Activated CD8-positive, alpha-beta memory T cell treated with anti-CD3 and anti-CD28 coated beads for 36 hours (primary cell): ENCODE results near the gene CTDSP2. TPM values are rescaled to one million over a fixed set of nuclear protein-coding genes. Genes with fewer than 3 reads are reported as not detected.
"Not testable (repeated sequence)": the region's sequence is repeated elsewhere in the genome, so short reads cannot be mapped to it uniquely, and the experiment has no call there.

ENCODE experiments used
- CTCF ChIA-PET: fragments of 350-600 bp; sonication (Branson Sonifier 250); formaldehyde crosslinking; loops from one replicate; lab custom pipeline; 2021; ENCODE audit warnings: antibody characterized with exemption; lab: Charles Lee
- POLR2A ChIA-PET: fragments of 350-600 bp; sonication (Branson Sonifier 250); formaldehyde crosslinking; loops from one replicate; lab custom pipeline; 2021; ENCODE audit warnings: antibody characterized with exemption; lab: Charles Lee
- total RNA-seq, 2 experiments: library from RNA; stranded (reverse); gene quantifications; one replicate each; pipeline ENCODE4 v1.2.3, GENCODE V29; 2021

CTDSP2 gene
- total RNA-seq: 10 to 100 TPM; 66.1 to 68.7 TPM

- ChIA-PET CTCF (interaction anchor here (1.3 kb wide), 2 partner anchors 15 to 46 kb away, joined by 3 read pairs; no protein-coding TSS in a partner anchor), POLR2A (interaction anchor here (0.6 to 4.2 kb wide), 5 partner anchors 10 to 95 kb away, joined by 3 to 25 read pairs (median 3); partner anchors contain the start of gene CDK4)
These were observed at the start of gene CTDSP2 for GRCh38 chr12:57846577-57847319. TSS of gene CTDSP2 (minus strand) at chr12:57846729. CDS start at chr12:57846435, 294 bp downstream.

DNA sequence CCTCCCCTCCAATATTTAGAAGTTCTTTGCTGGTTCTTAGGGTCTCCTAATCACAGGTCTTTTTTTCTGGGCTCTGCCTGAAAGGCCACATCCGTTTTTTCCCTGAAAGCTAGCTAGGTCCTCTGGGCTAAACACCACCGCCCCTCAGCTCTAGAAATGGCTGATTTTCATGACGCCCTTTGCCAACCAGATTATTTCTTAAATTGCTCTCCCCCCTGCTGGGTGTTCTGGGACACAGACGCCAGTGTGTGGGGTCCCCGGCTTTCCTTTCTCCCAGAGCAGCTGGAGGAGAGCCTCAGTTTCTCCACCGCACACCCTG is 49.5 kb upstream of the CTDSP2 start:
- POLR2A ChIA-PET: interaction anchor here (1.0 to 1.3 kb wide), 2 partner anchors 51 to 58 kb away, joined by 4 read pairs; no protein-coding TSS in a partner anchor
- CTCF ChIA-PET: interaction anchor here (0.8 to 2.6 kb wide), 4 partner anchors 9 to 93 kb away, joined by 3 to 10 read pairs (median 6); no protein-coding TSS in a partner anchor

GRCh38 chr12:57895389-57896114 is 49.0 kb upstream of the CTDSP2 start:
- POLR2A ChIA-PET: interaction anchor here (1.0 to 1.3 kb wide), 2 partner anchors 51 to 58 kb away, joined by 4 read pairs; no protein-coding TSS in a partner anchor
- CTCF ChIA-PET: interaction anchor here (0.8 to 2.6 kb wide), 6 partner anchors 9 to 92 kb away, joined by 3 to 10 read pairs (median 4); no protein-coding TSS in a partner anchor

GRCh38 chr12:57894399-57895292 is 48.1 kb upstream of the CTDSP2 start:
- CTCF ChIA-PET: interaction anchor here (1.1 to 2.6 kb wide), 5 partner anchors 10 to 91 kb away, joined by 3 to 10 read pairs (median 3); no protein-coding TSS in a partner anchor
- POLR2A ChIA-PET: interaction anchor here (0.6 kb wide), 1 partner anchor 53 kb away, joined by 3 read pairs; no protein-coding TSS in a partner anchor

GRCh38 chr12:57893431-57894353 is 47.2 kb upstream of the CTDSP2 start:
- ChIA-PET POLR2A (interaction anchor here (0.6 kb wide), 1 partner anchor 52 kb away, joined by 3 read pairs; no protein-coding TSS in a partner anchor), CTCF (interaction anchor here (1.2 to 1.7 kb wide), 2 partner anchors 12 to 47 kb away, joined by 3 read pairs; partner anchors contain the start of gene CTDSP2)

DNA sequence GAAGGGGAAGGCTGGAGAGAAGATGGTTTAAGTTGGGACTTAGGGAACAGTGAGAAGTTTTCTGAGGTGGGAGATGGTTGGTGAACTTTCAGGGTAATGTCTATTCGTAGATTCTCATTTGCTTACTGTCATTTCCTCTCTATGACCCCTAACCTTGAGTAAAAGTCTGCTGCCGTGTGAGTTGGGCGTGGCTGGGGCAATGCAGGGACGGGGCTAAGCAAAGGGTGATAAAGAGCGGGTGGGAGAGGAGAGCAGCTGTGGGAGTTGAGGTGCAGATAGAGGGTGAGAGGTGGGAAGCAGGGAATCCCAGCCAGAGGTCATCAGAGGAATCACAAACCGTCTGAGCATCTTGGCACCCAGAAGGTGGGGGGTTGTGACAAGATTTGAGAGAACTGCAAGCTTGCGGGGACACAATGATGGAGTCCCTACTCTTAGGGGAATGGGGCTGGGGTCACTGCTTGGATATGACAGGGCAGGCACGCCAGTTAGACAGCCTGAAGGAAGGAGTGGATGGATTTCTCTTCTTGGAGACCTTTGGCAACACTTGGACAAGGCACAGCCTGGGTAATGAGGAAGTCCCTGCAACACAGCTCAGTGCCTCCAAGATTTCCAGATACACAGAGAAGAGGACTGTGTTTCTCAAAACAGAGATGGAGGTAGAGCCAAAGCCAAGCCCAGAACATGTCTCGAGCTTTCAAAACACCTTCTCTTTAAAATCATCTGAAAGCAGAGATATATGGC is 45.9 kb upstream of the CTDSP2 start:
- ChIA-PET CTCF (interaction anchor here (1.7 kb wide), 1 partner anchor 46 kb away, joined by 3 read pairs; the partner anchor contains the start of gene CTDSP2), POLR2A (no interaction called here)

DNA sequence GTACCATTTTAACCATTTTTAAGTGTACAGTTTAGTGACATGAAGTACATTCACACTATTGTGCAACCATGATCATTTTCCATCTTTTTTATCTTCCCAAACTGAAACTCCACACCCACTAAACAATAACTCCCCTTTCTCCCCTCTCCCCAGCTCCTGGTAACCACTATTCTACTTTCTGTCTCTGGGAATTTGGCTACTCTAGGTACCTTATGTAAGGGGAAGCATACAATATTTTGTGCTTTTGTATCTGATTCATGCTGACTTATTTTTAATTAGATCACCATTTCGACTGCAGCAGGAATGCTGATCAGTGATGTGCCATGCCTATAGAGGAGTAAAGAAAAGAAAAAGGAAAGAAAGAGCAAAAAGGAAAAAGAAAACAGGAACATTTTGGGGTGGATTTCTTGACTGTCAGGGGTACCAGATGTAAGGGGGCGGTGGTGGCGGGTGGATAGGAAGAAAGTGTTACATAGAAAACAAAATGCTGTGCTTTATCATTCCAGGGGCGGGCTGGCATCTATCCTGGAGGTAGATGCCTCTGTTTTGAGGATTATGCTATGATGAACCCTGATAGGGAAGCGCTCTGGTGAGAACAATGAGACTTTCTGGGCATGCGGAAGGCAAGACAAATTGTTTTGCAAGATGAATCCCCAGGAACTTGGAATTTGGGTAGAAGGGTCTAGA is 45.2 kb upstream of the CTDSP2 start:
- POLR2A ChIA-PET: no interaction called here

DNA sequence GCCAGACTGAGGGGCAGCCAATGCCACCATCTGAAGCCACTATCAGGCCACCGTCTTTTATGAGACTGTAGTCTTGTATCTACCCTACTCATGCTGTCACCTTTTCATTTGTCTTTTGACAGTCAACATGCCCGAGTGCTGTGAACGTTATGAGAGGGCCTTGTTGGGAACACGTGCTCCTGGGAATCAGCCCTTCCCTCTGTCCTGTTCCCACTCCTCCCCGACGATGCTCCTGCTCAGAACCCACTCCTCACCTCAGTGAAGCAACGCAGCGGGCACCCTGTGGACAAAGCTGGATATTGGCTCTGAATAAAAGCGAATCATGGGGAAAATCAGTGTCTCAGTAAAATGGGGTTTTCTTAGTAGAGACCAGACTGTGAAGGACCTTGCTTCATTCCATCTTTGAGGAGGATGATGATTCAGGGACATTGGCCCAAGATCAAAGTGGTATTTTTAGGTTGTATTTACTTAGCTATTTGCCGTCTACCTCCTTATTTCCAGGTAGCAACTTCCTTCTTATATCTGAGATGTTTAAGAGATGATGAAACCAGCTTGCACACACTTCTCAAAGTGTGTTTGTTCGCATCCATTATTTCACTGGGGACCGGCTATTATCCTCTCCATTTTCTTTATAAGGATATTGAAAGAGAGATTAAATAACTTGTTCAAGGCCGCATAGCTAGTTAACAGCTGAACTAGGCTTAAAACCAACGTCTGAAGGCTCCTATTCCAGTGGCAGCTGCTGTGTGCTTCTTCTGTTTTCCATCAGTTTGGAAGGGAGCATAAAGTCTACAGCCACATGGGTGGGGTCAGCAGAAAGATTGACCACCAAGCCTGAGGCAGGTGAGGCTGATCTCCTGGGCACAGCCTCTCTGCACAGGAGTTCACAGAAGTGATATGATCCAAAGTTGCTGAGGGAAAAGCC is 43.9 kb upstream of the CTDSP2 start:
- ChIA-PET POLR2A (no interaction called here), CTCF (no interaction called here)

More for the DNA sequence above, 45.2 kb upstream of the CTDSP2 start:
- CTCF ChIA-PET: no interaction called here

- ChIA-PET CTCF (no interaction called here), POLR2A (no interaction called here)
These were observed 43.0 kb upstream of the CTDSP2 start for GRCh38 chr12:57889500-57889989.

- ChIA-PET CTCF (interaction anchor here (1.0 kb wide), 1 partner anchor 11 kb away, joined by 3 read pairs; no protein-coding TSS in a partner anchor), POLR2A (interaction anchor here (1.2 kb wide), 1 partner anchor 10 kb away, joined by 4 read pairs; no protein-coding TSS in a partner anchor)
These were observed 42.1 kb upstream of the CTDSP2 start for GRCh38 chr12:57888409-57889157.

DNA sequence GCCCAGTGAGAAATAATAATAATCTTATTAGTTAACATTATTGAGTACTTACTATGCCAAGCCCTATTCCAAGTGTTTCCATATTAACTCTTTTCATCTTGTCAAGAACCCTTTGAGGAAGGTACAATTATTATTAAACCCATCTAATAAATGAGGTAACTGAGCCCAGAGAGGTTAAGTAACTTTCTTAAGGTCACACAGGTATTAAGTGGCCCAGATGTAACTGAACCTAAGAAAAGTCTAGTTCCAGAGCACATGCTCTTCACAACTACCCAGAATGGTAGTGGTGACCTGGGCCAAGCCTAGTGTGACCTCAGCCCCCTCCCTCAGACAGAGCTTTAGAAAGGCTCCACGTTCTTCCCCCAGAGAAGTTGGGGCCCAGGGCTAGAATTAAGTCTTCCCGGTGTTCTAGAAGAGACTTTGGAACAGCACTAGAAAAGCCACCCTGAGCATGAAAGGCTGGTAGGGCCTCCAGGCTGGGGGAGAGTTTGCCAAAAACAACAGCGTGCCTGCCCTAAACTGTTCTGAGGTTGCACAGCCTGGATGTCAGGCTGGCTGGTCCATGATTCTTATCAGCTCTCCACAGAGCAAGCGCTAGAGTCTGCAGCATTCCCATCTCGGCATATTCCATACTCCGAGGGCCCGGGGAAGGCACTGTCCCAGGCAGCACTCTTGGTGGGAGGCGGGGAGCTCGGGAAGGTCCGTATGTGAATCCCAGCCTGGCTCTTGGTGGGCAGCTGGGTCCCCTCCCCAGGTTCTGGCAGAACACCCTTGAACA is 41.3 kb upstream of the CTDSP2 start:
- CTCF ChIA-PET: interaction anchor here (1.0 to 1.9 kb wide), 2 partner anchors 11 to 55 kb away, joined by 3 to 6 read pairs; no protein-coding TSS in a partner anchor
- POLR2A ChIA-PET: interaction anchor here (1.2 kb wide), 1 partner anchor 11 kb away, joined by 4 read pairs; no protein-coding TSS in a partner anchor

DNA sequence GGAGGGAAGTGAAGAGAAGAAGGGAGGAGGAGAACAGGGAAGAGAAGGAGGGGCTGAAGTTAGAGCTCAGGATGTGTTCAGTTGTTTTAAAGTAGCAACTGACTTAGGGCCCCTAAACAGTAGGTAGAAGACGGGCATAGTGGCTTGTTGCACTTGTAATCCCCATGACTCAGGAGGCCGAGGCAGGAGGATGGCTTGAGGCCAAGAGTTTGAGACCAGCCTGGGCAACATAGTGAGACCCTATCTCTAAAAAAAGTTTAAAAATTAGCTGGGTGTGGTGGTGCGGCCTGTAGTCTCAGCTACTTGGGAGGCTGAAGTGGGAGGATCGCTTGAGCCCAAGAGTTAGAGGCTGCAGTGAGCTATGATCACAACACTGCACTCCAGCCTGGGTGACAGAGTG is 40.4 kb upstream of the CTDSP2 start:
- CTCF ChIA-PET: interaction anchor here (1.9 kb wide), 1 partner anchor 54 kb away, joined by 6 read pairs; no protein-coding TSS in a partner anchor
- POLR2A ChIA-PET: not testable (repeated sequence)

DNA sequence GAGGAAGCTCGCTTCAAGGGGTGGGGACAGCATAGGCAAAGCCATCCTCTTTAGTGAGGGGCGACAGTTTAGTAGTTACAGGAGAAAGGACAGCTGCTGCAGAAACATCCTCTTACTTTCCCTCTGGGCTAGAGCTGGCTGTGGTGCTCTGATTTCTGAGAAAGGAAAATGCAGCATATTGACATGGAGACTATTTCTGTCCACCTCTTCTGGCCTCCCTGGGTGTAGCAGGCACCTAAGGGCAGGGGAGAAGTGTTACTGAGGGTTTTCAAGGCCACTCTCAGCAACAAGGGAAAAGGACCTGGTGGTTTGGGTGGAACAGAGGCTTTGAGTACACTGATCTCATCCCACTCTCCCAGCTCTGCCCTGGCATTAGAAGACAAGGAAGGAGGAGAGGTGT is 40.0 kb upstream of the CTDSP2 start:
- ChIA-PET POLR2A (no interaction called here), CTCF (interaction anchor here (1.9 kb wide), 1 partner anchor 54 kb away, joined by 6 read pairs; no protein-coding TSS in a partner anchor)
